Measurements from ENCODE around the gene GNAL. TPM values are rescaled to one million over a fixed set of nuclear protein-coding genes. Genes with fewer than 3 reads are reported as not detected.

Gene GNAL
- total RNA-seq, 1 experiment from 2014 or later, result 0.06 TPM

GRCh38 chr18:11780042-11780441, 91.0 kb downstream of the GNAL start:
- H3K27ac ChIP-seq (ENCODE audit: low read depth, low read length, poor library complexity, severe bottlenecking), result no peak overlapping the region
- TF ChIP-seq EZH2 (IDR thresholded peaks at IDR 0.05; ENCODE audit: borderline replicate concordance, low read depth, low read length, poor library complexity, severe bottlenecking) (no peak), CTCF (conservative IDR thresholded peaks at IDR 0.05; ENCODE audit: low read depth, low read length) (no peak)
- ChIA-PET POLR2A (ENCODE audit: low non-redundant PET) (no interaction called here), CTCF (no interaction called here)
- no peaks in the 10 kb centered on the region for H3K4me1 ChIP-seq (ENCODE audit: insufficient read depth, low read length, poor library complexity, severe bottlenecking)
- intact Hi-C loops (cut with micrococcal nuclease; ENCODE audit: unreplicated experiment), result no loop called here
- no TSS peak for BruUV-seq (replicated peaks)
- no peak overlapping the region for H3K4me3 ChIP-seq (ENCODE audit: low read depth, low read length, poor library complexity, severe bottlenecking)
- H3K9me3 ChIP-seq (ENCODE audit: low read depth, low read length, poor library complexity, severe bottlenecking), result no peaks in the 10 kb centered on the region
- DNase-seq (ENCODE audit: low spot score), result no peak
- peaks cover 15% of the 10 kb centered on the region for H3K27me3 ChIP-seq (replicated peaks; ENCODE audit: insufficient read depth, low read depth, low read length, poor library complexity)
- H3K36me3 ChIP-seq (ENCODE audit: insufficient read depth, low read length, poor library complexity, severe bottlenecking), result no peaks in the 10 kb centered on the region

- POLR2A ChIA-PET (ENCODE audit: low non-redundant PET), result no interaction called here
- peaks cover 7% of the 10 kb centered on the region for H3K27me3 ChIP-seq (replicated peaks; ENCODE audit: insufficient read depth, low read depth, low read length, poor library complexity)
- DNase-seq (ENCODE audit: low spot score), result no peak
- H3K4me3 ChIP-seq (ENCODE audit: low read depth, low read length, poor library complexity, severe bottlenecking), result no peak overlapping the region
- intact Hi-C loops (cut with micrococcal nuclease; ENCODE audit: unreplicated experiment), result no loop called here
- CTCF ChIA-PET, result no interaction called here
- H3K27ac ChIP-seq (ENCODE audit: low read depth, low read length, poor library complexity, severe bottlenecking), result no peak overlapping the region
- TF ChIP-seq EZH2 (IDR thresholded peaks at IDR 0.05; ENCODE audit: borderline replicate concordance, low read depth, low read length, poor library complexity, severe bottlenecking), result no peak
- TF ChIP-seq CTCF (conservative IDR thresholded peaks at IDR 0.05; ENCODE audit: low read depth, low read length), result no peak
- no peaks in the 10 kb centered on the region for H3K36me3 ChIP-seq (ENCODE audit: insufficient read depth, low read length, poor library complexity, severe bottlenecking)
- no TSS peak for BruUV-seq (replicated peaks)
- no peaks in the 10 kb centered on the region for H3K9me3 ChIP-seq (ENCODE audit: low read depth, low read length, poor library complexity, severe bottlenecking)
- H3K4me1 ChIP-seq (ENCODE audit: insufficient read depth, low read length, poor library complexity, severe bottlenecking), result no peaks in the 10 kb centered on the region
Measured at GRCh38 chr18:11783716-11784331, 94.8 kb downstream of the GNAL start.

- intact Hi-C loops (cut with micrococcal nuclease; ENCODE audit: unreplicated experiment), result no loop called here
- BruUV-seq (replicated peaks), result no TSS peak
- no peak overlapping the region for H3K27ac ChIP-seq (ENCODE audit: low read depth, low read length, poor library complexity, severe bottlenecking)
- ChIA-PET POLR2A (ENCODE audit: low non-redundant PET) (no interaction called here), CTCF (interaction anchor here (0.6 kb wide), 1 partner anchor 13 kb away, joined by 3 read pairs; no protein-coding TSS in a partner anchor)
- H3K4me3 ChIP-seq (ENCODE audit: low read depth, low read length, poor library complexity, severe bottlenecking), result no peak overlapping the region
- no peaks in the 10 kb centered on the region for H3K36me3 ChIP-seq (ENCODE audit: insufficient read depth, low read length, poor library complexity, severe bottlenecking)
- TF ChIP-seq CTCF (conservative IDR thresholded peaks at IDR 0.05; ENCODE audit: low read depth, low read length), result no peak
- no peak for DNase-seq (ENCODE audit: low spot score)
- no peaks in the 10 kb centered on the region for H3K9me3 ChIP-seq (ENCODE audit: low read depth, low read length, poor library complexity, severe bottlenecking)
- no peaks in the 10 kb centered on the region for H3K4me1 ChIP-seq (ENCODE audit: insufficient read depth, low read length, poor library complexity, severe bottlenecking)
- H3K27me3 ChIP-seq (replicated peaks; ENCODE audit: insufficient read depth, low read depth, low read length, poor library complexity), result peaks cover 7% of the 10 kb centered on the region
Measured at GRCh38 chr18:11784674-11785304, 95.7 kb downstream of the GNAL start.

Data from A673 (cell line).